ENCODE data around the gene DRD1. TPM values are rescaled to one million over a fixed set of nuclear protein-coding genes. Genes with fewer than 3 reads are reported as not detected.

Gene DRD1
- total RNA-seq (not detected), polyA plus RNA-seq (not detected)
- long read RNA-seq, donor 1: 0 reads
- long read RNA-seq, donor 2: 0 reads
- long read RNA-seq, donor 3: 0 reads
- long read RNA-seq, donor 4: 0 reads

- peak within 1 kb of the TSS; percentile 7 for H3K4me3 ChIP-seq (ENCODE audit: low read length)
- no peaks in the 10 kb centered on the region for H3K4me1 ChIP-seq (ENCODE audit: control insufficient read depth, insufficient read depth, low read length)
- H3K9me3 ChIP-seq (ENCODE audit: control insufficient read depth, low read length): no peaks in the 10 kb centered on the region
- DNase-seq (peak; percentile 21 to 72 (median 65)), ATAC-seq (peak; percentile 67 to 73)
- no peak within 1 kb of the TSS for H3K27ac ChIP-seq (ENCODE audit: low read length)
- intact Hi-C loops (cut with DNase I): loop anchor here in 2 of 4 donors (5.0 kb wide), 1 partner anchor 492 kb away; no protein-coding TSS in a partner anchor
- under 1% methylated on average over 91 of the region's 91 CpGs for WGBS
- H3K27me3 ChIP-seq (ENCODE audit: control insufficient read depth, insufficient read depth): peaks cover 3% of the 10 kb centered on the region
Measured at GRCh38 chr5:175444060-175444904, at the start of gene DRD1. Gene DRD1, minus strand, starts transcription at chr5:175444182. Its CDS starts 1,083 bp downstream, at chr5:175443099.

GRCh38 chr5:175493726-175494125, 49.7 kb upstream of the DRD1 start:
- H3K27ac ChIP-seq (ENCODE audit: low read length): no peak overlapping the region
- WGBS: 96% methylated on average over 8 of the region's 8 CpGs

GRCh38 chr5:175493260-175493659, 49.3 kb upstream of the DRD1 start:
- ATAC-seq: no peak
- H3K9me3 ChIP-seq (ENCODE audit: control insufficient read depth, low read length): no peaks in the 10 kb centered on the region
- no peak overlapping the region for H3K4me3 ChIP-seq (ENCODE audit: low read length)
- DNase-seq: no peak
- 93% methylated on average over 7 of the region's 7 CpGs for WGBS
- intact Hi-C loops (cut with DNase I): no loop called here
- no peaks in the 10 kb centered on the region for H3K4me1 ChIP-seq (ENCODE audit: control insufficient read depth, insufficient read depth, low read length)
- no peaks in the 10 kb centered on the region for H3K27me3 ChIP-seq (ENCODE audit: control insufficient read depth, insufficient read depth)
- no peak overlapping the region for H3K27ac ChIP-seq (ENCODE audit: low read length)

More at GRCh38 chr5:175493726-175494125, 49.7 kb upstream of the DRD1 start:
- H3K4me1 ChIP-seq (ENCODE audit: control insufficient read depth, insufficient read depth, low read length): no peaks in the 10 kb centered on the region
- no peaks in the 10 kb centered on the region for H3K27me3 ChIP-seq (ENCODE audit: control insufficient read depth, insufficient read depth)
- H3K4me3 ChIP-seq (ENCODE audit: low read length): no peak overlapping the region
- DNase-seq: no peak
- intact Hi-C loops (cut with DNase I): no loop called here
- no peaks in the 10 kb centered on the region for H3K9me3 ChIP-seq (ENCODE audit: control insufficient read depth, low read length)
- ATAC-seq: no peak

- intact Hi-C loops (cut with DNase I): no loop called here
- H3K9me3 ChIP-seq (ENCODE audit: control insufficient read depth, low read length): no peaks in the 10 kb centered on the region
- ATAC-seq: no peak
- no peak overlapping the region for H3K4me3 ChIP-seq (ENCODE audit: low read length)
- no peak for DNase-seq
- H3K27me3 ChIP-seq (ENCODE audit: control insufficient read depth, insufficient read depth): no peaks in the 10 kb centered on the region
- no peaks in the 10 kb centered on the region for H3K4me1 ChIP-seq (ENCODE audit: control insufficient read depth, insufficient read depth, low read length)
- no peak overlapping the region for H3K27ac ChIP-seq (ENCODE audit: low read length)
- 88% methylated on average over 6 of the region's 6 CpGs for WGBS
Measured at GRCh38 chr5:175491223-175491622, 47.2 kb upstream of the DRD1 start.

- WGBS: 76% methylated on average over 6 of the region's 6 CpGs
Measured at GRCh38 chr5:175489693-175490443, 45.9 kb upstream of the DRD1 start.

GRCh38 chr5:175487514-175488222, 43.7 kb upstream of the DRD1 start:
- no peaks in the 10 kb centered on the region for H3K9me3 ChIP-seq (ENCODE audit: control insufficient read depth, low read length)
- DNase-seq (no peak), ATAC-seq (no peak)
- H3K4me1 ChIP-seq (ENCODE audit: control insufficient read depth, insufficient read depth, low read length): no peaks in the 10 kb centered on the region
- no peak overlapping the region for H3K27ac ChIP-seq (ENCODE audit: low read length)
- H3K27me3 ChIP-seq (ENCODE audit: control insufficient read depth, insufficient read depth): no peaks in the 10 kb centered on the region
- WGBS: 71% methylated on average over 11 of the region's 11 CpGs
- intact Hi-C loops (cut with DNase I): no loop called here
- no peak overlapping the region for H3K4me3 ChIP-seq (ENCODE audit: low read length)

More at GRCh38 chr5:175489693-175490443, 45.9 kb upstream of the DRD1 start:
- H3K27me3 ChIP-seq (ENCODE audit: control insufficient read depth, insufficient read depth): no peaks in the 10 kb centered on the region
- H3K27ac ChIP-seq (ENCODE audit: low read length): no peak overlapping the region
- H3K9me3 ChIP-seq (ENCODE audit: control insufficient read depth, low read length): no peaks in the 10 kb centered on the region
- no peaks in the 10 kb centered on the region for H3K4me1 ChIP-seq (ENCODE audit: control insufficient read depth, insufficient read depth, low read length)
- no peak overlapping the region for H3K4me3 ChIP-seq (ENCODE audit: low read length)
- no peak for ATAC-seq
- intact Hi-C loops (cut with DNase I): no loop called here
- no peak for DNase-seq

GRCh38 chr5:175485631-175486030, 41.6 kb upstream of the DRD1 start:
- H3K27ac ChIP-seq (ENCODE audit: low read length): no peak overlapping the region
- H3K27me3 ChIP-seq (ENCODE audit: control insufficient read depth, insufficient read depth): no peaks in the 10 kb centered on the region
- H3K4me1 ChIP-seq (ENCODE audit: control insufficient read depth, insufficient read depth, low read length): no peaks in the 10 kb centered on the region
- WGBS: 93% methylated on average over 6 of the region's 6 CpGs
- intact Hi-C loops (cut with DNase I): no loop called here
- H3K4me3 ChIP-seq (ENCODE audit: low read length): no peak overlapping the region
- DNase-seq: no peak
- ATAC-seq: no peak
- H3K9me3 ChIP-seq (ENCODE audit: control insufficient read depth, low read length): no peaks in the 10 kb centered on the region

- Histone ChIP-seq H3K4me3 (ENCODE audit: low read length) (no peak overlapping the region), H3K27ac (ENCODE audit: low read length) (no peak overlapping the region), H3K9me3 (ENCODE audit: control insufficient read depth, low read length) (no peaks in the 10 kb centered on the region), H3K27me3 (ENCODE audit: control insufficient read depth, insufficient read depth) (no peaks in the 10 kb centered on the region), H3K4me1 (ENCODE audit: control insufficient read depth, insufficient read depth, low read length) (peaks cover 2% of the 10 kb centered on the region)
- intact Hi-C loops (cut with DNase I): no loop called here
- no peak for ATAC-seq
- no peak for DNase-seq
- 95% methylated on average over 4 of the region's 4 CpGs for WGBS
Measured at GRCh38 chr5:175484829-175485228, 40.8 kb upstream of the DRD1 start.

GRCh38 chr5:175484322-175484721, 40.3 kb upstream of the DRD1 start:
- Histone ChIP-seq H3K4me3 (ENCODE audit: low read length) (no peak overlapping the region), H3K27ac (ENCODE audit: low read length) (no peak overlapping the region), H3K9me3 (ENCODE audit: control insufficient read depth, low read length) (no peaks in the 10 kb centered on the region), H3K4me1 (ENCODE audit: control insufficient read depth, insufficient read depth, low read length) (peaks cover 5% of the 10 kb centered on the region), H3K27me3 (ENCODE audit: control insufficient read depth, insufficient read depth) (no peaks in the 10 kb centered on the region)
- intact Hi-C loops (cut with DNase I): no loop called here
- DNase-seq: peak in 2 of 3 donors; percentile 46 to 54
- ATAC-seq: no peak
- WGBS: 98% methylated on average over 26 of the region's 26 CpGs

GRCh38 chr5:175483337-175483736, 39.4 kb upstream of the DRD1 start:
- 94% methylated on average over 8 of the region's 8 CpGs for WGBS
- intact Hi-C loops (cut with DNase I): no loop called here
- no peak for ATAC-seq

More at GRCh38 chr5:175483337-175483736, 39.4 kb upstream of the DRD1 start:
- H3K9me3 ChIP-seq (ENCODE audit: control insufficient read depth, low read length): no peaks in the 10 kb centered on the region
- no peak overlapping the region for H3K4me3 ChIP-seq (ENCODE audit: low read length)
- H3K4me1 ChIP-seq (ENCODE audit: control insufficient read depth, insufficient read depth, low read length): peaks cover 5% of the 10 kb centered on the region
- DNase-seq: no peak
- H3K27me3 ChIP-seq (ENCODE audit: control insufficient read depth, insufficient read depth): no peaks in the 10 kb centered on the region
- no peak overlapping the region for H3K27ac ChIP-seq (ENCODE audit: low read length)
